ENCODE results near the gene NARF.
"Not testable (repeated sequence)": the region's sequence is repeated elsewhere in the genome, so short reads cannot be mapped to it uniquely, and the experiment has no call there.

Gene NARF

DNA sequence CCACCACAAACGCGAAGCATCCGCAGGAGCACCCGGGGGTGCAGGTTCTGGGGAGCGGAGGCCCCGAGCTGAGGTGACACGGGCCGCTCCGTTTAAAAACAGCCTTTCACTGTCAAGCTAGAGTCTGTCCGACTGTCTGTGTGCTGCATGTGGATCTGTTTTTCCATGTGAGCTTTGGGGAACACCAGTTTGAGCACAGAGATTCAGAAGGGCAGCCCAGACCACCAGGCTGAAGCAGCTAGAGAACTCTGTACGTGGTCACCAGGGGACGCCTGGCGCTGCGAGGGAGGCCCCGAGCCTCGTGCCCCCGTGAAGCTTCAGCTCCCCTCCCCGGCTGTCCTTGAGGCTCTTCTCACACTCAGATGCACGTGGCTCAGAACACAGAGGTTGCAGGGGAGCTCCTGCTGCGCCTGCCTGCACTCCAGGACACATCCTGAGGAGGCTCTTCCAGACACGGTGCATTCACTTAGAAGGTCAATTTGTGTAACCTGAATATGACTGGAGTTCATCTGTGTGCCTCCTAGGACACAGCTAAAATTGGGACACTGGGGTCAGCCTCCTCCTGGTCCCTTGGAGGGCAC lies 45.3 kb downstream of the NARF start:
- DNase-seq = no peak

DNA sequence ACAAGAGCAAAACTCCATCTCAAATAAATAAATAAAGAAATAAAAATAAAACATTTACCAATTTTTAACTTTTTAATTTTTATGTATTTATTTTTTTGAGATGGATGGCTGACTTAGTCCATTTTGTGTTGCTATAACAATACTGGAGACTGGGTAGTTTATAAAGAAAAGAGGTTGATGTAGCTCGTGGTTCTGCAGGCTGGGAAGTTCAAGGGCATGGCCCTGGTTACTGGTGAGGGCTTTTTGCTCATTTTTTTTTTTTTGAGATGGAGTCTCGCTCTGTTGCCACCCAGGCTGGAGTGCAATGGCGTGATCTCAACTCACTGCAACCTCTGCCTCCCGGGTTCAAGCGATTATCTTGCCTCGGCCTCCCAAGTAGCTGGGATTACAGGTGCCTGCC lies 46.8 kb downstream of the NARF start:
- no peak for DNase-seq

DNA sequence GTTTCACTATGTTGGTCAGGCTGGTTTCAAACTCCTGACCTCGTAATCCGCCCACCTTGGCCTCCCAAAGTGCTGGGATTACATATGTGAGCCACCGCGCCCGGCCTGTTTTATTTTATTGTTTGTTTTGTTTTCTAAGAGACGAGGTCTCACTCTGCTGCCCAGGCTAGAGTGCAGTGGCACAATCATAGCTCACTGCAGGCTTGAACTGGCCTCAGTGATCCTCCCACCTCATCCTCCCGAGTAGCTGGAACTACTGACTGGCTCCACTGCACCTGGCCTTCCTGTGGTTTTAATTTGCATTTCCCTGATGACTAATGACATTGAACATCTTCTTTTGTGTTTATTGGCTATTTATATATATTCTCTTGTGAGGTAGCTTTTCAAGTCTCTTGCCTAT lies 47.9 kb downstream of the NARF start:
- peak; percentile 47 for DNase-seq

DNA sequence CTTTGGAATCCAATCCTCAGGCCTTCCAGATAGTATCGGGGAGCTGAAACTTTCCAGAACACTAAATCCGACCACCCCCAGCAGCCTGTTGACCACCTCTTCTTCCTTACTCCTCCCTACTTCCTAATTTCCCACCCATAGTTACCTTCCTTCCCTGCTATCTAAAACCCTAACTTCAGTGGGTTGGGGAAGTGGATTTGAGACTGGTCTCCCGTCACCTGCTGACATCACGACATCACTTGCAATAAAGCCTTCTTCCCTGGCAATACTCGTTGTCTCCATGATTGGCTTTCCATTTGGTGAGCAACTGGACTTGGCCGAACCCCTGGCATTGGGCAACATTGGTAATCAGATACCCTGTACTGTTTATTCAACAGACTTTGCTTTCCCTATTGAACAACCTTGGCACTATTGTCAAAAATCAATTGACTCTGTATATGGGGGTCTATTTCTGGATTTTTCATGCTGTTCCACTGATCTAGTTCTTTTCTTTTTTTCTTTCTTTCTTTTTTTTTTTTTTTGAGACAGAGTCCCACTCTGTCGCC lies 49.2 kb downstream of the NARF start:
- no peak for DNase-seq

DNA sequence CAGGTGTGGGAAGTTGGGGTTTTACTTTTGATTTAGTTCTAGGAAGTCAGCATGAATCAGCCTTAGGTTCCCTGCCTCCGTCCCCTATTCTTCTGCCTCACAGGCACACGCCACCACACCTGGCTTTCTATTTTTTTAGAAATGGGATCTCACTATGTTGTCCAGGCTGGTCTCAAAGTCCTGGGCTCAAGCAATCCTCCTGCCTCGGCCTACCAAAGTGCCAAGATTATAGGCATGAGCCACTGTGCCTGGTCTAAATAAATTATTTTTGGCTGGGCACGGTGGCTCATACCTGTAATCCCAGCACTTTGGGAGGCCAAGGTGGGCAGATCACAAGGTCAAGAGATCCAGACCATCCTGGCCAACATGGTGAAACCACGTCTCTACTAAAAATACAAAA lies 53.1 kb downstream of the NARF start:
- DNase-seq = not testable (repeated sequence)

DNA sequence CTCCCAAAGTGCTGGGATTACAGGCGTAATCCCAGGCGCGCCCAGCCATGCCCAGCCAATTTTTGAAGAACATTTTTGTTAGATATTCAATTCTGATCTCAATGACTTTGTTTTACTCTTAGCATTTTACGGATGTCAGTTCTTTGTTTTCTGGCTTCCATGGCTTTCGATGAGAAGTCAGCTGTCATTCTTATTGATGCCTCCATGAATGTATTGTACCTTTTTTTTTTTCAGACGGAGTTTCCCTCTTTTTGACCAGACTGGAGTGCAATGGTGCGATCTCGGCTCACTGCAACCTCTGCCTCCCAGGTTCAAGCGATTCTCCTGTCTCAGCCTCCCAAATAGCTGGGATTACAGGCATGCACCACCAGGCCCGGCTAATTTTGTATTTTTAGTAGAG lies 55.3 kb downstream of the NARF start:
- not testable (repeated sequence) for DNase-seq

DNA sequence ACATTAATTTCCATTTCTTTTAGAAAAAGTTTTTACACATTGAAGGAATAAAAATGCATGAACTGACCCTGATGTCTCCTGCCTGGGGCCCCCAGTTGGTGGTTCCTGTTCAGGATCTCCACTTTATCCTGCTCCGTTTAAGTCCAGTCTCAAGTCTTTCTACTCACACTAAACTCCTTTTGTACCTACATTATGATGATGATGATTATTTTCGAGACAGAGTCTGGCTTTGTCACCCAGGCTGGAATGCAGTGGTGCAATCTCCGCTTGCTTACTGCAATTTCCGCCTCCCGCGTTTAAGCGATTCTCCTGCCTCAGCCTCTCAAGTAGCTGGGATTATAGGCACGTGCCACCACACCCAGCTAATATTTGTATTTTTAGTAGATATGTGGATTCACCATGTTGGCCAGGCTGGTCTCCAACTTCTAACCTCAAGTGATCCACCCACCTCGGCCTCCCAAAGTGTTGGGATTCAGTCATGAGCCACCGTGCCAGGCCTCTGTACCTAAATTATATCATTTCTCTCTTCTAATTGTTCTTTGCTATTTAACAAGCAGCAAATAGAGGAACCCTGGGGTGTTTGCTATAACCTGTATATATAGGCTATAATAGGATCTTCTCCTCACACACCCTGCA lies 58.8 kb downstream of the NARF start:
- peak; percentile 84 for DNase-seq

DNA sequence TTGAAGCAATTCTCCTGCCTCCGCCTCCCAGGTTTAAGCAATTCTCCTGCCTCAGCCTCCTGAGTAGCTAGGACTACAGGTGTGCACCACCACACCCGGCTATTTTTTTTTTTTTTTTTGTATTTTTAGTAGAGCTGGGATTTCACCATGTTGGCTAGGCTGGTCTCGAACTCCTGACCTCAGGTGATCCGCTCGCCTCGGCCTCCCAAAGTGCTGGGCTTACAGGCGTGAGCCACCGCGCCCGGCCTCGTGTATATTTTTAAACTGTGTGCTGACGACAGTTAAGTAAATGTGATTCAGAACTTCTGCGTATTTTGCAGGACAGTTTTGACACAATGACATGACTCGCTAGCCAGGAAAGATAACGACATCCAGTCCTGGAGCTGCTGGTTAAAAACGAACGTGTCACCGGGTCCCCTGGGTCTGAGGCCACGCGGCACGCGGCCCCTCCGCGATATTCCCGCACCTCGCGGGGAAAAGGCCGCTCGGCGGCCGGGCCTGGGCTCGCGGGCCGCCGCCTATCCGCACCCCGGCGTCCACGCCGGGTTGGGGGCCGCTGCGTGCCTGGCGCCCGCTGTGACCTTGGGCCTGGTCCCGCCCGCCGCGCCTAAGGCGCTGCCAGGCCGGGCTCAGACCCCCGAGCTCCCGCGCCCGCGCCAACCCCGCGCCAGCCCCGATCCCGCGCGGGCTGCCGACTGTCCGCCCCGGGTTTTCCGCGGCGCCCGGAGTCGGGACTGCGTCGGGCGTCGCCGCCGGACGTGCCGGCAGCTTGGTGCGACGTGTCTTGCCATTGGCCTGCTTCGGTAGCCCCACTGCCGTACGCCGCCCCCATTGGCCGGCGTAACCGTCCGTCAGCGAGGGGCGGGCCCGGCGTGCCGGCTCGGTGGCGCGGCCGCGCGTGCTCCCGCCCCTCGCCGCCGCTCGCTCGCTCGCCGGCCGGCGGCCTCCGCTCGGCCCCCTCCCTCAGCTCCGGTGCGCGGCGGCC lies 60.6 kb downstream of the NARF start, which contains the start of gene FOXK2:
Gene FOXK2 (plus strand): TSS at position 907 of the 985 bp plus-strand sequence. CDS start 157 bp downstream, outside the sequence.
- peak; percentile 95 for DNase-seq

DNA sequence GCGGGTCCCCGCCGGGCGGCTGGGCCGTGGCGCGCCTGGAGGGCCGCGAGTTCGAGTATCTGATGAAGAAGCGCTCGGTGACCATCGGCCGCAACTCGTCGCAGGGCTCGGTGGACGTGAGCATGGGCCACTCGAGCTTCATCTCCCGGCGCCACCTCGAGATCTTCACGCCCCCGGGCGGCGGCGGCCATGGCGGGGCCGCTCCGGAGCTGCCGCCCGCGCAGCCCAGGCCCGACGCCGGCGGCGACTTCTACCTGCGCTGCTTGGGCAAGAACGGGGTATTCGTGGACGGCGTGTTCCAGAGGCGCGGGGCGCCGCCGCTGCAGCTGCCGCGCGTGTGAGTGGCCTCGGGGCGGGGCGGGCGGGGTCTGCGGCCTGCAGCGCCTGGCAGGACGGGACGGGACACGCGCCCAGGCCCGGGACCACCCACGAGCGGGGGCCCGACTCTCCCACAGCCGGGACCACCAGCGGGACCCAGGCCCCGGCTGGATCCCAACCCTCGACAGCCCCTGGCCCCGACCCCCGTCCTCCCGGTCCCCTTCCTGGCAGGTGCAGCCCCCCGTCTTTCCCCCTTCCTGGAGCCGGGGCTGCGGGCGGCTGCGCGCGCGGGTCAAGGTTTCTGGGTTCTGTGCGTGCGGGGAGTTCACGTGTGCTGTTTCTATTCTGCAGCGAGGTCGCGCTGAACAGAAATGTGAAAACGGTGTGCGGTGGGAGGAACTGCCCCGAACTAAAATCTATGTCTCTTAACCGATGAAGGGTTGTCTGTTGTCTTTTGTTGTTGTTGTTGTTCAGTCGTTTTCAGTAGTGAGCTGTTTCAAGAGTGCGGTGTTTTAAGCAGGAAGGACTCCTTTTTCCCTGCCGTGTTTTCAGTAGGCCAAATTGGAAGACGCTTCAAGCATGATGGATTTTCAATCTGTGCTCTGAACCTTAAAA lies 61.7 kb downstream of the NARF start:
- DNase-seq = peak; percentile 17

DNA sequence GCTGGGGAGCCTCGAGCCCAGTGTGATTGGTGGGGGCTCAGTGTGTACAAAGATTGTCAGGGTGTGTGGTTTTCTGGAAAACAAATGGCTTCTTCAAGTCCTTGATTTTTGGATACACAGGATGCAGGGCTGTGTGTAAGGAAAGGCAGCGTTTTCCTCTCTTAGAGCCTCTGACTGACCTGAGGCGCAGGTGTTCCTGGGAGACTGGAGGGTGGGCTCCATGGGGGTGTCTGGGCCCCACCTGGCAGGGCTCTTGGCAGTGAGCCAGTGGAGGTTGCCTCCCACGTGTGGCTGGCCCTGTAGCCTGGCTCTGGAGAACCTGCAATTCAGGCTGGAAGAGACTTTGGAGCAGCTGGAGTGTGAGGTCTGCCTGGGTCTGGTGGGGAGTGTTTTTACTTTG lies 66.0 kb downstream of the NARF start:
- DNase-seq = peak; percentile 74

DNA sequence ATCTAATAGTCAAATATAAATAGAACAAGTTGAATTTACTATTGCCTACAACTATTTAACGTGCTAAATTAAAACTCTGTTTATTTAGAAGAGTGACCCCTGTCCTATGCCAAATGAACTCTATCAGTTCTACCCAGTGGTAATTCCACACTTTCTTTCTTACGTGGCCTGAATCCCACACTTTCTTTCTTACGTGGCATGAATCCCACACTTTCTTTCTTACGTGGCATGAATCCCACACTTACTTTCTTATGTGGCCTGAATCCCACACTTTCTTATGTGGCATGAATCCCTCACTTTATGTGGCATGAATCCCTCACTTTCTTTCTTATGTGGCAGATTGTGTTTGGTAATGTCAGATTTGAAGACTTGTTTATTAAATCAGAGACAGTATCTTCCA lies 67.2 kb downstream of the NARF start:
- DNase-seq = no peak

DNA sequence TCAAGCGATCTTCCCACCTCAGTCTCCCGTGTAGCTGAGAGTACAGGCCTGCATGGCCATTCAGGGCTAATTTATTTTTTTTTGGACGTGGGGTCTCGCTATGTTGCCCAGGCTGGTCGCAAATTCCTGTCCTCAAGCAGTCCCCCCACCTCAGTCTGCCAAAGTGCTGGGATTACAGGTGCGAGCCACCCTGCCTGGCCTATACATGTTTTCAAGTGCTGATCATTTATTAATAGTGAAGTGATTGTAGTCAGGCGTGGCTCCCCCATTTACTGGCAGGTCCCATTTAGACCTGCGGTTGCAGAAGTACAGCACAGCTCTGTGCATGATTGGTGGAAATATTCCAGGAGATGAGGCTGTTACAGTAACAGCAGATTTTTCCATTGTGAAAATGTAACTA lies 69.4 kb downstream of the NARF start:
- no peak for DNase-seq

DNA sequence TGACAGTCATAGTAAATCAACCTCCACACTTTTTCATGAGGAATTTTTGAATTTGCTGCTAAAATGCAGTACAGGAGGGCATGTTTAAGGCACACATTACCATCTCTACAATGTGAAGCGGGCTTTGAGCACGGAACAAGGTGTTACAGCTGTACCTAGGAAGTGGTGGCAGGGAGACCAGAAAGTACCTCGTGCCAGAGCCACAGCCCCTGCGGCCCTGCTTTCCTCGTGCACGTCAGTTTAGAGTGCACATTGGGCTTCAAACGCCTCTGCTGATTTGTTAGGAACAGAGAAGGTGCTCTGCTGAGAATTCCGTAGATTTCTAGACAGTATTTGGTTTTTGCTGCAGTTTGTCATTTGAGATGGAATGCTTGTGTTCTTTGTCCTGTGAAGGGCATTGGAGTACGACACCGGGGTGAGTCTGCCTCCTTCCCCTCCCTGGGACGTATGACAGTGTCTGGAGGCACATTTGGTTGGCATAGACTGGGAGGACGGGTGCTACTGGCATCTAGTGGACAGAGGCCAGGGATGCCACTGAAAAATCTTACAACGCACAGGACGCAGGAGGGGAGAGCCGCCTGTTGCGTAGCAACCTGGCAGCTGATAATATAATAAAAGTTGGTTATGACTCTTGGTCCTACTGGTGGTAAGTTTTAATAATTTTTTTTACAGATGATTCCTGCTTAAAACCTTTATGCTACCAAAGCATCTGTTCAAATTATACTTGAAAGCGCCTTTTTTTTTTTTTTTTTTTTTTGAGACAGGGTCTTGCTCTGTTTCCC lies 70.1 kb downstream of the NARF start:
- peak; percentile 17 for DNase-seq

DNA sequence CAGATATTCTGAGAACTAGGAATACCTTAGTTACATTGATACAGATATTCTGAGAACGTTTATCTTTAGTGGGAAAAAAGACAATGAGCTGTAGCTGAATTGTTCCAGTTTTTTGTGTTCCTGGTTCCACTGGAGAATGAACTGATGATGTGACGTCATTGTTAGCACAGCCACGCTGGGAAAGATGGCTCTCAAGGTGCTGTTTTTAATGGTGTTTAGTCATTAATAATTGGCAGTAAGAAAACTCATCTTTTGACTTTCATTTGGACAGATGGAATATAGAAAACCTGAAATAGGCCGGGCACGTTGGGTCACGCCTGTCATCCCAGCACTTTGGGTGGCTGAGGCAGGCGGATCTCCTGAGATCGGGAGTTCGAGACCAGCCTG lies 71.4 kb downstream of the NARF start:
- no peak for DNase-seq

DNA sequence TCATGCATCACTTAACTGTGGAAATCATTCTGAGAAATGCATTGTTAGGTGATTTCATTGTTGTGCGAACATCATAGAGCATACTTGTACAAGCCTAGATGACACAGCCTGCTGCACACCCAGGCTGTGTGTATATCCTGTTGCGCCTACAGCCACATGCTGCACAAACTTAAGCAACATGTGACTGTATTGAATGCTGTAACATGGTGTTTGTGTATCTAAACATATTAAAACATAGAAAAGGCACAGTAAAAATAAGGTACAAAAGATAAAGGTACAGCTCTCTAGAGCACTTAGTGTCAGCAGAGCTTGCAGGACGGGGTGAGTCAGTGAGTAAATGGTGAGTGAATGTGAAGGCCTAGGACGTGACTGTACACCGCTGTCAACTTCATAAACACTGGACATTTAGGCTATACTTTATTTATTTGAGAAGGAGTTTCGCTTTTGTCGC lies 72.9 kb downstream of the NARF start:
- no peak for DNase-seq

DNA sequence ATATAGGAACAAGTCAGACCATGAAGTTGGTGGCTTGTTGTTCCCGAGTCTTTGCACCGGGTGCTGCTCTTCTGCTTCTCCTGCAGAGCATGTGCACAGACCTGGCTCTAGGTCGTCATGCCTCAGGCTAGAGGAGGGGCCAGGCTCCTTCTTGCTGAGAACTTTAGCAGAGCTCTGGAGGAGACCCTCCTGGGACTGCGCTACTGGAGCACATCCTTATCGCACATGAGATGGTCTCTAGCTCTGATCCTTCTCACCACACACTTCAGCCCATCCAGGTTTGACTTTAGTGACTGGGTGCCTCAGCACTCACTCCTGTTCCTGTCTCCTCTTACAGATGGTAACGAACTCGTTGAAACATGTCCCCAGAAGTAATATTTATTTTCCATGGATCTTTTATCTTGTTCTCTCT lies 75.9 kb downstream of the NARF start:
- no peak for DNase-seq

DNA sequence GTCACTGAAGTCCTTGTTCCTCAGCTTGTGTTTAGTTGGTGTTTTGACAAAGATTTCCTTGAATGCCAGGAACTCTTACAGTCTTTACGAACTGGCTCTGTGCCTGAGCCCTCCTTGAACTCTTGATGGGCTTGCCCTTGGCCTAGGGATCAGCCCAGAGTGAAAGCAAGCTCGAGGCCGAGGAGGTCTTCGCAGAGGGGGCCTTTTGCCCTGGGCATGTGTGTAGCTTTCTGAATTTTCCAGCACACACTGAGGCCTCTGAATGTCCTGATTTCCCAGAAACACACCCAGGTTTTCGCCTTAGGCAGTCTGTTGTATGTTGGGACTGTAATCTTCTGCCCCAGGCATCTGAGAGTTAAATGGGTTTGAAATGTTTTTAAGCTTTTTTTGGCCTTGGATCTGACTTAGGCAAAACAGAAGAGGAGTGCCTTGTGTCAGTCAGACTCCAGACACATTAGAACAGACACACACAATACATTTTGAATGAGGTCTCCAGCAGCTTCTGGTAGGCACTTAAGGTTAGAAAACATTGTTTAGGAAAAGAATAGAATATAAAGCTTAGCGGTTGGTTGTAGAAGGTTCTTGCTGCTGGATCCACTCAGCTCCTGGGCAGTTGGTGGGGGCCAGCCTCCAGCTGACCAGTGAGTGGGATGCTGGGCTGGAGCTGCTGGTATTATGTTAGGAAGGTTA lies 78.1 kb downstream of the NARF start:
- no peak for DNase-seq

DNA sequence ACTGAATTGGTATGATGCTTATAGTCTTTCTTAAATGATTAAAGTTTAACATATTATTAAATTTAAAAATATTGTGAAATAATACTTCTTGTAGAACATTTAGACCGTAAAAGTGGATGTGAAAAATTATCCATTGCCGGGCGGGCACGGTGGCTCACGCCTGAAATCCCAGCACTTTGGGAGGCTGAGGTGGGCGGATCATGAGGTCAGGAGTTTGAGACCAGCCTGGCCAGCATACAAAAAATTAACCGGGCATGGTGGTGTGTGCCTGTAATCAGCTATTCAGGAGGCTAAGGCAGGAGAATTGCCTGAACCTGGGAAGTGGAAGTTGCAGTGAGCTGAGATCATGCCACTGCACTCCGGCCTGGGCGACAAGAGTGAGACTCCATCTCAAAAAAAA lies 78.7 kb downstream of the NARF start:
- DNase-seq = not testable (repeated sequence)

DNA sequence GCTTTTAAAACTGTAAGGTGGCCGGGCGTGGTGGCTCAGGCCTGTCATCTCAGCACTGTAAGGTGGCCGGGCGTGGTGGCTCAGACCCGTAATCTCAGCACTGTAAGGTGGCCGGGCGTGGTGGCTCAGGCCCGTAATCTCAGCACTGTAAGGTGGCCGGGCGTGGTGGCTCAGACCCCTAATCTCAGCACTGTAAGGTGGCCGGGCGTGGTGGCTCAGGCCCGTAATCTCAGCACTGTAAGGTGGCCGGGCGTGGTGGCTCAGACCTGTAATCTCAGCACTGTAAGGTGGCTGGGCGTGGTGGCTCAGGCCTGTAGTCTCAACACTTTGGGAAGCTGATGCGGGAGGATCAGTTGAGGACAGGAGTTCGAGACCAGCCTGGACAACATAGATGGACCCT lies 80.5 kb downstream of the NARF start:
- not testable (repeated sequence) for DNase-seq

Data from NCI-H146 (cell line).